Measurements from ENCODE around the gene PLA2G4E. TPM values are rescaled to one million over a fixed set of nuclear protein-coding genes. Genes with fewer than 3 reads are reported as not detected.

PLA2G4E gene, protein sequence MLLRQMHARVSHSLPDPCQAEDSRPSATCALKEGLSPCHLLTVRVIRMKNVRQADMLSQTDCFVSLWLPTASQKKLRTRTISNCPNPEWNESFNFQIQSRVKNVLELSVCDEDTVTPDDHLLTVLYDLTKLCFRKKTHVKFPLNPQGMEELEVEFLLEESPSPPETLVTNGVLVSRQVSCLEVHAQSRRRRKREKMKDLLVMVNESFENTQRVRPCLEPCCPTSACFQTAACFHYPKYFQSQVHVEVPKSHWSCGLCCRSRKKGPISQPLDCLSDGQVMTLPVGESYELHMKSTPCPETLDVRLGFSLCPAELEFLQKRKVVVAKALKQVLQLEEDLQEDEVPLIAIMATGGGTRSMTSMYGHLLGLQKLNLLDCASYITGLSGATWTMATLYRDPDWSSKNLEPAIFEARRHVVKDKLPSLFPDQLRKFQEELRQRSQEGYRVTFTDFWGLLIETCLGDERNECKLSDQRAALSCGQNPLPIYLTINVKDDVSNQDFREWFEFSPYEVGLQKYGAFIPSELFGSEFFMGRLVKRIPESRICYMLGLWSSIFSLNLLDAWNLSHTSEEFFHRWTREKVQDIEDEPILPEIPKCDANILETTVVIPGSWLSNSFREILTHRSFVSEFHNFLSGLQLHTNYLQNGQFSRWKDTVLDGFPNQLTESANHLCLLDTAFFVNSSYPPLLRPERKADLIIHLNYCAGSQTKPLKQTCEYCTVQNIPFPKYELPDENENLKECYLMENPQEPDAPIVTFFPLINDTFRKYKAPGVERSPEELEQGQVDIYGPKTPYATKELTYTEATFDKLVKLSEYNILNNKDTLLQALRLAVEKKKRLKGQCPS
- total RNA-seq (2014; rRNA removed; shearing (Covaris generic)), result not detected in 2 replicates
- not detected in 2 replicates for polyA plus RNA-seq (2016; fragmentation: Nextera tagmentation; extraction: Ambion mirVana)
- long read RNA-seq, result 0 reads

DNA sequence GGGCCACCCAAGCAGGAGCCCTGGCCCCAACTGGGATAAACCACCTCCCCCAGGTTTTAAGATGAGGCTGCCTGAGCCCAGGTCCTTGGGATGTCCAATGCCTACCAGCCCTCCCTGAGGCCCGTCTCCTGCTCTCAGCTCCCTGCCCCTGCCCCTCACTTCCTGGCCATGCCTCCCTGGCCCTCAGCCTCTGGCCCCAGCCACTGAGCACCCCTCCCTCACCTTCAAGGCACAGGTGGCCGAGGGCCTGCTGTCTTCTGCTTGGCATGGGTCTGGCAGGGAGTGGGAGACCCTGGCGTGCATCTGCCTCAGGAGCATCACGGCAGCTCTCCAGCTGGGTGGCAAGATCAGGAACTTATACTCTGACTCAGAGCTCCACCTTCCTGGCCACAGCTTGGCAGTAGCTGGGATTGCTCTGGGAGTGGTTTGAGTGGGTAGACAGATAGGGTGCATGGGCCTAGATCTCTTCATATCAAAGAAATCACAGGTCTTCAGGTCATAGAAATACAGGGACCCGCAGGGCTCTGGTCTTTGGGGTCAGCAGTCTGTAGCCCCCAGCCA, at the start of gene PLA2G4E:
Gene PLA2G4E, minus strand, starts transcription at position 330 of the 561 bp plus-strand sequence. Its CDS starts 12 bp downstream, at position 318.
- H3K27me3 ChIP-seq (ENCODE audit: insufficient read depth), result no peaks in the 10 kb centered on the region
- ATAC-seq, result no peak
- TF ChIP-seq EZH2 (IDR thresholded peaks at IDR 0.05; ENCODE audit: low read depth, unreplicated experiment) (no peak), CREB1 (CRISPR knock-in tag; IDR thresholded peaks at IDR 0.05; ENCODE audit: low read depth) (no peak), EZH2phosphoT487 (IDR thresholded peaks at IDR 0.05; ENCODE audit: unreplicated experiment) (no peak), JUNB (IDR thresholded peaks at IDR 0.05; ENCODE audit: unreplicated experiment) (no peak), ZNF114 (CRISPR knock-in tag; IDR thresholded peaks at IDR 0.05) (no peak), STAT1 (IDR thresholded peaks at IDR 0.05; ENCODE audit: unreplicated experiment) (no peak), POLR2AphosphoS5 (IDR thresholded peaks at IDR 0.05; ENCODE audit: low read depth) (no peak), ZNF331 (CRISPR knock-in tag; IDR thresholded peaks at IDR 0.05; ENCODE audit: low read depth) (no peak)
- TF ChIP-seq, protein P1, sequence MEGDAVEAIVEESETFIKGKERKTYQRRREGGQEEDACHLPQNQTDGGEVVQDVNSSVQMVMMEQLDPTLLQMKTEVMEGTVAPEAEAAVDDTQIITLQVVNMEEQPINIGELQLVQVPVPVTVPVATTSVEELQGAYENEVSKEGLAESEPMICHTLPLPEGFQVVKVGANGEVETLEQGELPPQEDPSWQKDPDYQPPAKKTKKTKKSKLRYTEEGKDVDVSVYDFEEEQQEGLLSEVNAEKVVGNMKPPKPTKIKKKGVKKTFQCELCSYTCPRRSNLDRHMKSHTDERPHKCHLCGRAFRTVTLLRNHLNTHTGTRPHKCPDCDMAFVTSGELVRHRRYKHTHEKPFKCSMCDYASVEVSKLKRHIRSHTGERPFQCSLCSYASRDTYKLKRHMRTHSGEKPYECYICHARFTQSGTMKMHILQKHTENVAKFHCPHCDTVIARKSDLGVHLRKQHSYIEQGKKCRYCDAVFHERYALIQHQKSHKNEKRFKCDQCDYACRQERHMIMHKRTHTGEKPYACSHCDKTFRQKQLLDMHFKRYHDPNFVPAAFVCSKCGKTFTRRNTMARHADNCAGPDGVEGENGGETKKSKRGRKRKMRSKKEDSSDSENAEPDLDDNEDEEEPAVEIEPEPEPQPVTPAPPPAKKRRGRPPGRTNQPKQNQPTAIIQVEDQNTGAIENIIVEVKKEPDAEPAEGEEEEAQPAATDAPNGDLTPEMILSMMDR (conservative IDR thresholded peaks at IDR 0.05; ENCODE audit: low read depth in 2 of 2), result no peak
- TF ChIP-seq, protein P2, sequence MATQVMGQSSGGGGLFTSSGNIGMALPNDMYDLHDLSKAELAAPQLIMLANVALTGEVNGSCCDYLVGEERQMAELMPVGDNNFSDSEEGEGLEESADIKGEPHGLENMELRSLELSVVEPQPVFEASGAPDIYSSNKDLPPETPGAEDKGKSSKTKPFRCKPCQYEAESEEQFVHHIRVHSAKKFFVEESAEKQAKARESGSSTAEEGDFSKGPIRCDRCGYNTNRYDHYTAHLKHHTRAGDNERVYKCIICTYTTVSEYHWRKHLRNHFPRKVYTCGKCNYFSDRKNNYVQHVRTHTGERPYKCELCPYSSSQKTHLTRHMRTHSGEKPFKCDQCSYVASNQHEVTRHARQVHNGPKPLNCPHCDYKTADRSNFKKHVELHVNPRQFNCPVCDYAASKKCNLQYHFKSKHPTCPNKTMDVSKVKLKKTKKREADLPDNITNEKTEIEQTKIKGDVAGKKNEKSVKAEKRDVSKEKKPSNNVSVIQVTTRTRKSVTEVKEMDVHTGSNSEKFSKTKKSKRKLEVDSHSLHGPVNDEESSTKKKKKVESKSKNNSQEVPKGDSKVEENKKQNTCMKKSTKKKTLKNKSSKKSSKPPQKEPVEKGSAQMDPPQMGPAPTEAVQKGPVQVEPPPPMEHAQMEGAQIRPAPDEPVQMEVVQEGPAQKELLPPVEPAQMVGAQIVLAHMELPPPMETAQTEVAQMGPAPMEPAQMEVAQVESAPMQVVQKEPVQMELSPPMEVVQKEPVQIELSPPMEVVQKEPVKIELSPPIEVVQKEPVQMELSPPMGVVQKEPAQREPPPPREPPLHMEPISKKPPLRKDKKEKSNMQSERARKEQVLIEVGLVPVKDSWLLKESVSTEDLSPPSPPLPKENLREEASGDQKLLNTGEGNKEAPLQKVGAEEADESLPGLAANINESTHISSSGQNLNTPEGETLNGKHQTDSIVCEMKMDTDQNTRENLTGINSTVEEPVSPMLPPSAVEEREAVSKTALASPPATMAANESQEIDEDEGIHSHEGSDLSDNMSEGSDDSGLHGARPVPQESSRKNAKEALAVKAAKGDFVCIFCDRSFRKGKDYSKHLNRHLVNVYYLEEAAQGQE (IDR thresholded peaks at IDR 0.05; ENCODE audit: unreplicated experiment), result no peak
- TF ChIP-seq, protein P3, sequence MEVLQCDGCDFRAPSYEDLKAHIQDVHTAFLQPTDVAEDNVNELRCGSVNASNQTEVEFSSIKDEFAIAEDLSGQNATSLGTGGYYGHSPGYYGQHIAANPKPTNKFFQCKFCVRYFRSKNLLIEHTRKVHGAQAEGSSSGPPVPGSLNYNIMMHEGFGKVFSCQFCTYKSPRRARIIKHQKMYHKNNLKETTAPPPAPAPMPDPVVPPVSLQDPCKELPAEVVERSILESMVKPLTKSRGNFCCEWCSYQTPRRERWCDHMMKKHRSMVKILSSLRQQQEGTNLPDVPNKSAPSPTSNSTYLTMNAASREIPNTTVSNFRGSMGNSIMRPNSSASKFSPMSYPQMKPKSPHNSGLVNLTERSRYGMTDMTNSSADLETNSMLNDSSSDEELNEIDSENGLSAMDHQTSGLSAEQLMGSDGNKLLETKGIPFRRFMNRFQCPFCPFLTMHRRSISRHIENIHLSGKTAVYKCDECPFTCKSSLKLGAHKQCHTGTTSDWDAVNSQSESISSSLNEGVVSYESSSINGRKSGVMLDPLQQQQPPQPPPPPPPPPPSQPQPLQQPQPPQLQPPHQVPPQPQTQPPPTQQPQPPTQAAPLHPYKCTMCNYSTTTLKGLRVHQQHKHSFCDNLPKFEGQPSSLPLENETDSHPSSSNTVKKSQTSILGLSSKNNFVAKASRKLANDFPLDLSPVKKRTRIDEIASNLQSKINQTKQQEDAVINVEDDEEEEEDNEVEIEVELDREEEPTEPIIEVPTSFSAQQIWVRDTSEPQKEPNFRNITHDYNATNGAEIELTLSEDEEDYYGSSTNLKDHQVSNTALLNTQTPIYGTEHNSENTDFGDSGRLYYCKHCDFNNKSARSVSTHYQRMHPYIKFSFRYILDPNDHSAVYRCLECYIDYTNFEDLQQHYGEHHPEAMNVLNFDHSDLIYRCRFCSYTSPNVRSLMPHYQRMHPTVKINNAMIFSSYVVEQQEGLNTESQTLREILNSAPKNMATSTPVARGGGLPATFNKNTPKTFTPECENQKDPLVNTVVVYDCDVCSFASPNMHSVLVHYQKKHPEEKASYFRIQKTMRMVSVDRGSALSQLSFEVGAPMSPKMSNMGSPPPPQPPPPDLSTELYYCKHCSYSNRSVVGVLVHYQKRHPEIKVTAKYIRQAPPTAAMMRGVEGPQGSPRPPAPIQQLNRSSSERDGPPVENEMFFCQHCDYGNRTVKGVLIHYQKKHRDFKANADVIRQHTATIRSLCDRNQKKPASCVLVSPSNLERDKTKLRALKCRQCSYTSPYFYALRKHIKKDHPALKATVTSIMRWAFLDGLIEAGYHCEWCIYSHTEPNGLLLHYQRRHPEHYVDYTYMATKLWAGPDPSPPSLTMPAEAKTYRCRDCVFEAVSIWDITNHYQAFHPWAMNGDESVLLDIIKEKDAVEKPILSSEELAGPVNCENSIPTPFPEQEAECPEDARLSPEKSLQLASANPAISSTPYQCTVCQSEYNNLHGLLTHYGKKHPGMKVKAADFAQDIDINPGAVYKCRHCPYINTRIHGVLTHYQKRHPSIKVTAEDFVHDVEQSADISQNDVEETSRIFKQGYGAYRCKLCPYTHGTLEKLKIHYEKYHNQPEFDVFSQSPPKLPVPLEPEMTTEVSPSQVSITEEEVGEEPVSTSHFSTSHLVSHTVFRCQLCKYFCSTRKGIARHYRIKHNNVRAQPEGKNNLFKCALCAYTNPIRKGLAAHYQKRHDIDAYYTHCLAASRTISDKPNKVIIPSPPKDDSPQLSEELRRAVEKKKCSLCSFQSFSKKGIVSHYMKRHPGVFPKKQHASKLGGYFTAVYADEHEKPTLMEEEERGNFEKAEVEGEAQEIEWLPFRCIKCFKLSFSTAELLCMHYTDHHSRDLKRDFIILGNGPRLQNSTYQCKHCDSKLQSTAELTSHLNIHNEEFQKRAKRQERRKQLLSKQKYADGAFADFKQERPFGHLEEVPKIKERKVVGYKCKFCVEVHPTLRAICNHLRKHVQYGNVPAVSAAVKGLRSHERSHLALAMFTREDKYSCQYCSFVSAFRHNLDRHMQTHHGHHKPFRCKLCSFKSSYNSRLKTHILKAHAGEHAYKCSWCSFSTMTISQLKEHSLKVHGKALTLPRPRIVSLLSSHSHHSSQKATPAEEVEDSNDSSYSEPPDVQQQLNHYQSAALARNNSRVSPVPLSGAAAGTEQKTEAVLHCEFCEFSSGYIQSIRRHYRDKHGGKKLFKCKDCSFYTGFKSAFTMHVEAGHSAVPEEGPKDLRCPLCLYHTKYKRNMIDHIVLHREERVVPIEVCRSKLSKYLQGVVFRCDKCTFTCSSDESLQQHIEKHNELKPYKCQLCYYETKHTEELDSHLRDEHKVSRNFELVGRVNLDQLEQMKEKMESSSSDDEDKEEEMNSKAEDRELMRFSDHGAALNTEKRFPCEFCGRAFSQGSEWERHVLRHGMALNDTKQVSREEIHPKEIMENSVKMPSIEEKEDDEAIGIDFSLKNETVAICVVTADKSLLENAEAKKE (CRISPR knock-in tag; IDR thresholded peaks at IDR 0.05), result no peak

More for the DNA sequence above, at the start of gene PLA2G4E:
- Histone ChIP-seq H3K9me2 (ENCODE audit: insufficient read depth) (no peaks in the 10 kb centered on the region), H3K4me1 (ENCODE audit: insufficient read depth) (no peaks in the 10 kb centered on the region), H3K79me2 (replicated peaks; ENCODE audit: insufficient read depth) (no peaks in the 10 kb centered on the region), H3K27ac (ENCODE audit: low read depth) (no peak within 1 kb of the TSS), H3K4me3 (no peak within 1 kb of the TSS), H3K36me3 (ENCODE audit: insufficient read depth) (no peaks in the 10 kb centered on the region), H4K20me1 (replicated peaks; ENCODE audit: insufficient read depth) (no peaks in the 10 kb centered on the region), H3K4me2 (no peak within 1 kb of the TSS), H2AFZ (no peak within 1 kb of the TSS), H3F3A (replicated peaks; ENCODE audit: low read depth) (no peaks in the 10 kb centered on the region)
- no peak for DNase-seq (ENCODE audit: low spot score)
- H3K4me3 Mint-ChIP-seq, result no peak within 1 kb of the TSS
- no peak within 1 kb of the TSS for H3K27ac Mint-ChIP-seq
- H3K27me3 Mint-ChIP-seq (ENCODE audit: insufficient read depth, low read depth, poor library complexity), result peaks cover 2% of the 10 kb centered on the region
- H3K36me3 Mint-ChIP-seq (ENCODE audit: low read depth), result peaks cover 21% of the 10 kb centered on the region
- peaks cover 50% of the 10 kb centered on the region for H3K9me3 Mint-ChIP-seq
- no peaks in the 10 kb centered on the region; the same call in 2 of the 3 replicates for H3K4me1 Mint-ChIP-seq
